ENCODE measurements around the gene DNAJB13. TPM values are rescaled to one million over a fixed set of nuclear protein-coding genes. Genes with fewer than 3 reads are reported as not detected.

The DNAJB13 gene
- total and polyA plus RNA-seq, 10 of the 15 experiments (the other 5 are each of a cell fraction or from before 2014, with no cell fraction given), result 0.07 to 0.76 (median 0.15) TPM; not detected in 7

DNA sequence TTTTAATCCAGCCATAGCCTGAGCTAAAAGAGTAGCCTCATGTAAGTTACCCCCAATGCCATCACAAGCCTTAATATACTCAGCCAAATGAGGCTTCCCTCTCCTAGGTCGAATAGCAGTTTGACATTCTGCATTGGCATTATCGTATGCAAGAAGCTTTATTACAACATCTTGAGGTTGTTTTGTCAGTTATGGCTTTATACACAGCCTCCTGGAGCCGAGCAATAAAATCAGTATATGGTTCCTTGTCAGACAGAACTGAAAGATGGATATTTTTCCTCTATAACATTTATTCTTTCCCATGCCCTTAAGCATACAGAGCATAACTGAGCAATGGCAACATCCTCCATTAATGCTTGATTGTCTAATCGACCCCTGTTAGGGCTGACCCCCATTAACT, 5.4 kb upstream of the DNAJB13 start:
- SMC1A ChIA-PET (ENCODE audit: uncharacterized antibody, unreplicated experiment), result interaction anchor here (1.0 kb wide), 1 partner anchor 10 kb away, joined by 3 read pairs; no protein-coding TSS in a partner anchor

More for the DNA sequence above, 5.4 kb upstream of the DNAJB13 start:
- WGBS (ENCODE audit: insufficient coverage, insufficient replicate concordance, low lambda C conversion rate, missing lambda C conversion rate), result 24% methylated on average over 4 of the region's 4 CpGs
- Histone ChIP-seq H3K9ac (ENCODE audit: control insufficient read depth, insufficient read depth, low read length) (no peak overlapping the region), H3K36me3 (ENCODE audit: control insufficient read depth in 2 of 2, insufficient read depth in 2 of 2, low read length in 1 of 2) (no peaks in the 10 kb centered on the region), H3K9me3 (replicated peaks; ENCODE audit: control insufficient read depth, insufficient read depth, low read length) (no peaks in the 10 kb centered on the region), H3K4me2 (ENCODE audit: control insufficient read depth, insufficient read depth) (no peak overlapping the region), H3K4me1 (ENCODE audit: control insufficient read depth, insufficient read depth, low read length) (no peaks in the 10 kb centered on the region), H3K4me3 (no peak overlapping the region), H2AFZ (ENCODE audit: control insufficient read depth, low read depth, low read length) (no peak overlapping the region), H4K20me1 (ENCODE audit: control insufficient read depth, insufficient read depth) (no peaks in the 10 kb centered on the region), H3K27ac (ENCODE audit: control insufficient read depth, insufficient read depth) (no peak overlapping the region), H3K79me2 (ENCODE audit: control insufficient read depth, insufficient read depth, low read length) (no peaks in the 10 kb centered on the region), H3K27me3 (replicated peaks in 1 of 2; ENCODE audit: control insufficient read depth in 2 of 2, insufficient read depth in 2 of 2, low read length in 1 of 2) (no peaks in the 10 kb centered on the region)
- intact Hi-C loops (cut with micrococcal nuclease; ENCODE audit: unreplicated experiment), result no loop called here
- ATAC-seq, result no peak
- FAIRE-seq, result no peak
- no TSS peak for BruUV-seq (replicated peaks)
- DNase-seq (ENCODE audit: low read depth, low spot score), result no peak
- POLR2A ChIA-PET, result no interaction called here
- CTCF ChIA-PET, result no interaction called here
- in situ Hi-C loops (cut with MboI), result no loop called here
- TF ChIP-seq, protein P1, sequence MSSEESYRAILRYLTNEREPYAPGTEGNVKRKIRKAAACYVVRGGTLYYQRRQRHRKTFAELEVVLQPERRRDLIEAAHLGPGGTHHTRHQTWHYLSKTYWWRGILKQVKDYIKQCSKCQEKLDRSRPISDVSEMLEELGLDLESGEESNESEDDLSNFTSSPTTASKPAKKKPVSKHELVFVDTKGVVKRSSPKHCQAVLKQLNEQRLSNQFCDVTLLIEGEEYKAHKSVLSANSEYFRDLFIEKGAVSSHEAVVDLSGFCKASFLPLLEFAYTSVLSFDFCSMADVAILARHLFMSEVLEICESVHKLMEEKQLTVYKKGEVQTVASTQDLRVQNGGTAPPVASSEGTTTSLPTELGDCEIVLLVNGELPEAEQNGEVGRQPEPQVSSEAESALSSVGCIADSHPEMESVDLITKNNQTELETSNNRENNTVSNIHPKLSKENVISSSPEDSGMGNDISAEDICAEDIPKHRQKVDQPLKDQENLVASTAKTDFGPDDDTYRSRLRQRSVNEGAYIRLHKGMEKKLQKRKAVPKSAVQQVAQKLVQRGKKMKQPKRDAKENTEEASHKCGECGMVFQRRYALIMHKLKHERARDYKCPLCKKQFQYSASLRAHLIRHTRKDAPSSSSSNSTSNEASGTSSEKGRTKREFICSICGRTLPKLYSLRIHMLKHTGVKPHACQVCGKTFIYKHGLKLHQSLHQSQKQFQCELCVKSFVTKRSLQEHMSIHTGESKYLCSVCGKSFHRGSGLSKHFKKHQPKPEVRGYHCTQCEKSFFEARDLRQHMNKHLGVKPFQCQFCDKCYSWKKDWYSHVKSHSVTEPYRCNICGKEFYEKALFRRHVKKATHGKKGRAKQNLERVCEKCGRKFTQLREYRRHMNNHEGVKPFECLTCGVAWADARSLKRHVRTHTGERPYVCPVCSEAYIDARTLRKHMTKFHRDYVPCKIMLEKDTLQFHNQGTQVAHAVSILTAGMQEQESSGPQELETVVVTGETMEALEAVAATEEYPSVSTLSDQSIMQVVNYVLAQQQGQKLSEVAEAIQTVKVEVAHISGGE (CRISPR knock-in tag; IDR thresholded peaks at IDR 0.05), result no peak
- TF ChIP-seq, protein P2, sequence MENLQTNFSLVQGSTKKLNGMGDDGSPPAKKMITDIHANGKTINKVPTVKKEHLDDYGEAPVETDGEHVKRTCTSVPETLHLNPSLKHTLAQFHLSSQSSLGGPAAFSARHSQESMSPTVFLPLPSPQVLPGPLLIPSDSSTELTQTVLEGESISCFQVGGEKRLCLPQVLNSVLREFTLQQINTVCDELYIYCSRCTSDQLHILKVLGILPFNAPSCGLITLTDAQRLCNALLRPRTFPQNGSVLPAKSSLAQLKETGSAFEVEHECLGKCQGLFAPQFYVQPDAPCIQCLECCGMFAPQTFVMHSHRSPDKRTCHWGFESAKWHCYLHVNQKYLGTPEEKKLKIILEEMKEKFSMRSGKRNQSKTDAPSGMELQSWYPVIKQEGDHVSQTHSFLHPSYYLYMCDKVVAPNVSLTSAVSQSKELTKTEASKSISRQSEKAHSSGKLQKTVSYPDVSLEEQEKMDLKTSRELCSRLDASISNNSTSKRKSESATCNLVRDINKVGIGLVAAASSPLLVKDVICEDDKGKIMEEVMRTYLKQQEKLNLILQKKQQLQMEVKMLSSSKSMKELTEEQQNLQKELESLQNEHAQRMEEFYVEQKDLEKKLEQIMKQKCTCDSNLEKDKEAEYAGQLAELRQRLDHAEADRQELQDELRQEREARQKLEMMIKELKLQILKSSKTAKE (IDR thresholded peaks at IDR 0.05; ENCODE audit: low read depth, poor library complexity, severe bottlenecking), result no peak
- TF ChIP-seq LARP7 (IDR thresholded peaks at IDR 0.05) (no peak), MEF2B (IDR thresholded peaks at IDR 0.05; ENCODE audit: partially characterized antibody, poor library complexity, severe bottlenecking) (no peak), ATF7 (IDR thresholded peaks at IDR 0.05; ENCODE audit: low read depth) (no peak)
- RAD21 ChIA-PET (ENCODE audit: unreplicated experiment), result no interaction called here

All from GM12878 (cell line).